Gastroesophageal sphincter (tissue), 4 donors: ENCODE results near the gene KCNJ12. TPM values are rescaled to one million over a fixed set of nuclear protein-coding genes. Genes with fewer than 3 reads are reported as not detected.
"Not testable (repeated sequence)": the region's sequence is repeated elsewhere in the genome, so short reads cannot be mapped to it uniquely, and the experiment has no call there.

Experiments used
- ATAC-seq: fragments of 150-250 bp; one replicate; pipeline ENCODE4 v1.9.1; 2016; ENCODE audit warnings: mild to moderate bottlenecking, moderate library complexity
- H3K27ac ChIP-seq, 4 donors: fragments of 200-600 bp; sonication (generic) in 3 of 4; 1 replicate in 3 of 4; 2 replicates in 1 of 4; pipeline ENCODE4 v1.5.1; 2016 to 2019
- H3K27me3 ChIP-seq: fragments of 200-600 bp; sonication (generic); one replicate; pipeline ENCODE4 v1.5.1; 2019
- H3K36me3 ChIP-seq, 2 donors: fragments of 200-600 bp; sonication (generic); one replicate each; pipeline ENCODE4 v1.5.1; 2019; ENCODE audit warnings: control low read depth in 1 of 2
- H3K4me1 ChIP-seq, 3 donors: fragments of 200-600 bp; sonication (generic); 1 replicate in 2 of 3; 2 replicates in 1 of 3; pipeline ENCODE4 v1.5.1; 2016 to 2019; ENCODE audit warnings: control low read depth in 2 of 3
- H3K4me3 ChIP-seq, 2 donors: fragments of 200-600 bp; sonication (generic); one replicate each; pipeline ENCODE4 v1.5.1; 2019; ENCODE audit warnings: mild to moderate bottlenecking in 1 of 2, moderate library complexity in 1 of 2
- H3K9me3 ChIP-seq, 3 donors: fragments of 200-600 bp; sonication (generic); one replicate each; pipeline ENCODE4 v1.5.1; 2017 to 2019; ENCODE audit warnings: control low read depth in 2 of 3
- CTCF ChIP-seq, 4 experiments: fragments of 200-600 bp in 2 of 4; fragments of 450-650 bp in 2 of 4; sonication (generic) in 1 of 4; IDR thresholded peaks; one replicate each; pipeline ENCODE4 v1.5.1; 2017 to 2019; ENCODE audit warnings: antibody characterized with exemption in 4 of 4, mild to moderate bottlenecking in 2 of 4, moderate library complexity in 2 of 4
- EP300 ChIP-seq: sonication (generic); formaldehyde crosslinking; IDR thresholded peaks from one replicate; pipeline ENCODE4 v1.6.1; 2017; ENCODE audit warnings: antibody characterized with exemption, mild to moderate bottlenecking
- POLR2A ChIP-seq, 2 donors: fragments of 450-650 bp; IDR thresholded peaks; one replicate each; pipeline ENCODE4 v1.6.1; 2017; ENCODE audit warnings: antibody characterized with exemption in 2 of 2, mild to moderate bottlenecking in 2 of 2, moderate library complexity in 1 of 2
- POLR2AphosphoS5 ChIP-seq: sonication (generic); formaldehyde crosslinking; IDR thresholded peaks from one replicate; pipeline ENCODE4 v1.6.1; 2017; ENCODE audit warnings: antibody characterized with exemption
- WGBS, 2 donors: methylation state at CpG; one replicate each; pipeline ENCODE4 v1.1.5; 2018; ENCODE audit warnings: low coverage in 1 of 2; 5-methylcytosine and 5-hydroxymethylcytosine counted together
- total RNA-seq, 4 donors: library from RNA; depleted of rRNA; stranded (reverse); fragments of >200 nt; gene quantifications; one replicate each; pipeline ENCODE4 v1.1.0, GENCODE V29; 2016

Gene KCNJ12
- total RNA-seq, 4 donors from 2014 or later: 0.78 to 3.1 (median 1.9) TPM

- WGBS, 2 donors: 47 to 50% methylated on average over 3 of the region's 14 CpGs
- not testable (repeated sequence) for H3K27me3 ChIP-seq, H3K4me1 ChIP-seq, H3K27ac ChIP-seq, H3K36me3 ChIP-seq, H3K4me3 ChIP-seq, ATAC-seq, H3K9me3 ChIP-seq
Observed at GRCh38 chr17:21348081-21348925, 27.9 kb upstream of the KCNJ12 start.

- not testable (repeated sequence) for ATAC-seq, H3K9me3 ChIP-seq, H3K27ac ChIP-seq, H3K4me3 ChIP-seq, H3K4me1 ChIP-seq, H3K27me3 ChIP-seq, H3K36me3 ChIP-seq
- no CpG with 5 or more reads among the region's 7 CpGs for WGBS, 2 donors
Observed at GRCh38 chr17:21348926-21349261, 27.3 kb upstream of the KCNJ12 start.

- WGBS, 2 donors: 61% methylated on average over 3 of the region's 6 CpGs; no CpG with 5 or more reads in 1 of the 2 donors
- H3K4me3 ChIP-seq, ATAC-seq, H3K4me1 ChIP-seq, H3K27me3 ChIP-seq, H3K9me3 ChIP-seq, H3K27ac ChIP-seq, H3K36me3 ChIP-seq: not testable (repeated sequence)
Observed at GRCh38 chr17:21349358-21350050, 26.7 kb upstream of the KCNJ12 start.

- not testable (repeated sequence) for H3K36me3 ChIP-seq, H3K4me1 ChIP-seq, ATAC-seq, H3K4me3 ChIP-seq, H3K27ac ChIP-seq, H3K9me3 ChIP-seq, H3K27me3 ChIP-seq
- WGBS, 2 donors: 71% methylated on average over 1 of the region's 19 CpGs; no CpG with 5 or more reads in 1 of the 2 donors
Observed at GRCh38 chr17:21350495-21350894, 25.7 kb upstream of the KCNJ12 start.

GRCh38 chr17:21351366-21352065, 24.6 kb upstream of the KCNJ12 start:
- H3K27me3 ChIP-seq: no peaks in the 10 kb centered on the region
- TF ChIP-seq POLR2A (IDR thresholded peaks at IDR 0.05): no peak
- TF ChIP-seq EP300: no peak
- TF ChIP-seq POLR2AphosphoS5: no peak
- no peak for TF ChIP-seq CTCF (IDR thresholded peaks at IDR 0.05)
- H3K9me3 ChIP-seq: no peaks in the 10 kb centered on the region
- WGBS, 2 donors: 0% methylated on average over 1 of the region's 3 CpGs; no CpG with 5 or more reads in 1 of the 2 donors
- no peak overlapping the region for H3K4me3 ChIP-seq
- H3K4me1 ChIP-seq: no peaks in the 10 kb centered on the region
- no peak for ATAC-seq
- no peak overlapping the region for H3K27ac ChIP-seq
- no peaks in the 10 kb centered on the region for H3K36me3 ChIP-seq

- 80 to 85% methylated on average over 2 to 5 of the region's 23 CpGs for WGBS, 2 donors
- TF ChIP-seq POLR2A (IDR thresholded peaks at IDR 0.05): no peak
- no peak for TF ChIP-seq EP300
- TF ChIP-seq CTCF (IDR thresholded peaks at IDR 0.05): no peak
- TF ChIP-seq POLR2AphosphoS5: no peak
- H3K27ac ChIP-seq: no peak overlapping the region
- no peak overlapping the region for H3K4me3 ChIP-seq
- H3K4me1 ChIP-seq: no peaks in the 10 kb centered on the region
- no peaks in the 10 kb centered on the region for H3K27me3 ChIP-seq
- no peaks in the 10 kb centered on the region for H3K36me3 ChIP-seq
- no peak for ATAC-seq
- no peaks in the 10 kb centered on the region for H3K9me3 ChIP-seq
Observed at GRCh38 chr17:21352221-21352980, 23.8 kb upstream of the KCNJ12 start.
